Measurements from ENCODE around the gene LANCL3.
"Not testable (repeated sequence)": the region's sequence is repeated elsewhere in the genome, so short reads cannot be mapped to it uniquely, and the experiment has no call there.

The LANCL3 gene

GRCh38 chrX:37571426-37572107 lies at the start of gene LANCL3:
Gene LANCL3, plus strand, starts transcription at chrX:37571661. Its CDS starts 210 bp downstream, at chrX:37571871.
- DNase-seq (ENCODE audit: low read depth): not testable (repeated sequence)

DNA sequence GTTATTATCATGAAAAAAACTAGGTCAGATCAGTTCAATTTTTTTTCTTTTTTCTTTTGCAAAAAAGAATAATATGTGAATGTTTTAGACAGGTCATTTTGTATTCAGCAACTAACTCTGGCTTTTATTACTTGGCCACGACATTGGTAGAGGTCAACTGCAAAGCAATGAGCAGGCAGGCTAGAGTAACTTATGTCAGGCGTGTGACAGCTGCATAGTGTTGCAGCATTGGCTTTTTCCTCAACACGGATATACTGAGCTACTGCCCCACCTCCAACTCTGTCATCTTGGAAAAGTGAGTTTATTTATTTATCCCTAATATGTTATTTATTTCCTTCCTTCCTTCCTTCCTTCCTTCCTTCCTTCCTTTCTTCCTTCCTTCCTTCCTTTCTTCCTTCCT lies 47.8 kb upstream of the LANCL3 start:
- not testable (repeated sequence) for DNase-seq (ENCODE audit: low read depth)

DNA sequence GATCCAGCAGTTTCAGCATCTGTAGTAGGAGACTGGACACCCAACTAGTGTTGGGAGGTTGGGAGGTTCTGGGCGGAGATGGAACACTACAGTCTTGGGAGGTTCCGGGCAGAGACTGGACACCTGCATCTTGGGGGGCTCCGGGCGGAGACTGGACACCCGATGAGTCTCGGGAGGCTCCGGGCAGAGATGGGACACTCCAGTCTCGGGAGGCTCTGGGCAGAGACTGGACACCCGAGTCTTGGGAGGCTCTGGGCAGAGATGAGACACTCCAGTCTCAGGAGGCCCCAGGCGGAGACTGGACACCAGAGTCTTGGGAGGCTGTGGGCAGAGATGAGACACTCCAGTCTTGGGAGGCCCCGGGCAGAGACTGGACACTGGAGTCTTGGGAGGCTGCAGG lies 29.5 kb upstream of the LANCL3 start:
- DNase-seq (ENCODE audit: low read depth): no peak

- DNase-seq (ENCODE audit: low read depth): no peak
Measured at GRCh38 chrX:37542791-37543190, 28.7 kb upstream of the LANCL3 start.

- no peak for DNase-seq (ENCODE audit: low read depth)
Measured at GRCh38 chrX:37543324-37543723, 28.1 kb upstream of the LANCL3 start.

DNA sequence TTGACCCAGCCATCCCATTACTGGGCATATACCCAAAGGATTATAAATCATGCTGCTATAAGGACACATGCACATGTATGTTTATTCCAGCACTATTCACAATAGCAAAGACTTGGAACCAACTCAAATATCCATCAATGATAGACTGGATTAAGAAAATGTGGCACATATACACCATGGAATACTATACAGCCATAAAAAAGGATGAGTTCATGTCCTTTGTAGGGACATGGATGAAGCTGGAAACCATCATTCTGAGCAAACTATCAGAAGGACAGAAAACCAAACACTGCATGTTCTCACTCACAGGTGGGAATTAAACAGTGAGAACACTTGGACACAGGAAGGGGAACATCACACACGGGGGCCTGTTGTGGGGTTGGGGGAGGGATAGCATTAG lies 26.9 kb upstream of the LANCL3 start:
- DNase-seq (ENCODE audit: low read depth): not testable (repeated sequence)

DNA sequence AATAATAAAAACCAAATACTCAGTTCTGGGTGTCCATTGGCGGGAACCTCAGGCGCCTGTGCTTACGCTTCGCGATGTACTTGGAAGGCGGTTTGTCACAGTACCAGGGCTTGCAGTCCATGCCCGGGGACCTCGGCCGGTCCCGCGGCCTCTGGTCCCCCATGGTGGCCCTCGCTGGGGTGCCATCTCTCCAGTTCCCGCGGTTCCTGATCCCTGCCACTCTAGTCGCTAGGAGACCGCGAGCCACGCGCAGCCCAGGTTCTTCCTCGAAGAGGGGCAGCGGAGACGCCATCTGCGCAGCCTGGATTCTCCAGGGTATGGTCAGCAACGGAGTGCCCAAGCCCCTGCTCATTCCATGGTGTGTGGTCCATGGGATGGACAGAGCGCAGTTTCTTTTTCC lies 26.4 kb upstream of the LANCL3 start:
- DNase-seq (ENCODE audit: low read depth): no peak

- not testable (repeated sequence) for DNase-seq (ENCODE audit: low read depth)
Measured at GRCh38 chrX:37549619-37550018, 21.8 kb upstream of the LANCL3 start.

DNA sequence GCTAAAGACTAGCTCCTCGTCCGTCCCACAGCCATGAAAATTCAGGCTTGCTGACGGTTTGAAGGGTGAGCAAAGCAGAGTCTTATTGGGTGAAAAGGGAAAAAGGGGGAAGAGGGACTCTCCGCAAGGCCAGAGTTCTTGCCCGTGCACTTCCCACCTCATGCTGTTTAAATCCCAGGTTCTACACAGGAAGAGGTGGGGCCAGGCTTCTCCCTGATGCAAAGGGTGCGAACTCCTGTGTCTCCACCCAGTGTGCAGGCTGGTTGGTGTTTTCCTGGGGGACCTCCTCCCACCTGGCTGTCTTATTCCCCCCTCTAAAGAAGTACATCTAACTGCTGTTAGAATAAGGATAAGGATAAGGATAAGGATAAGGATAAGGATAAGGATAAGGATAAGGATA lies 18.0 kb upstream of the LANCL3 start:
- no peak for DNase-seq (ENCODE audit: low read depth)

GRCh38 chrX:37565254-37565653 lies 6.2 kb upstream of the LANCL3 start:
- not testable (repeated sequence) for DNase-seq (ENCODE audit: low read depth)

DNA sequence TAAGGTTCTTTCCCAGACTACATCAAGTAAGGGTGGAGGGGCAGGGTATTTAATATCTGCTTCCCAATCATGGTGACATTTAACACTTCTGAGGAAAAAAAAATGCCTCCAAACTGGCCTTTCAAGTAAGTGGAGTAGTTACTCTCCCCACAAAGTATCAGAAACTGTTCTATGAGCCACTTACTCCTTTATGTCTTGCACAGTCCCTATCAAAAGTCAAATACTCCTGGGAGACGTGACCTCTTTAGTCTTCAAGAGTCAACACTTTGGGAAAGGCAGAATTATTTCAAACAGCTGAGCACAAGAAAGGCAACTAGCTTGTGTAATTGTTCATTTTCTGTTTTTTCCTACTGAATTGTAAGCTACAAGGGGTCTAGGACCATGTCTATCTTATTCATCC lies 1.1 kb upstream of the LANCL3 start:
- not testable (repeated sequence) for DNase-seq (ENCODE audit: low read depth)

DNA sequence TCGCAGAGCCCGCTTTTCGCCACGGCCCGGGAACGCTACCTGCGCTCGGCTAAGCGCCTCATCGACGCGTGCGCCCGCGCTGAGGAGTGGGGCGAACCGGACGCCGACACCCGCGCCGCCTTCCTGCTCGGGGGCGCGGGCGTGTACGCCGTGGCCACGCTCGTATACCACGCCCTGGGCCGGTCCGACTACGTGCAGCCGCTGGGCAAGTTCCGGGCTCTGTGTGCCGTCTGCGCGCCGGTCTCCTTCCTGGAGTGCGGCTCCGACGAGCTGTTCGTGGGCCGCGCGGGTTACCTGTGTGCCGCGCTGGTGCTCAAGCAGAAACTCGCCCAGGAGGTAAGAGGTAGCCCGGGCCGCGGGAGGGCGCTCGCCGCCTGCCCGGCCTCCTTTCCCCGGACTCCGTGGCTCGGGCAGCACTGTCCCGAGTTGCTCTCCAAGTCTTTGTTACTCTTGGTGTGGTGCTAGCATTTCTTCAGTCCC lies 687 bp downstream of the LANCL3 start:
- DNase-seq (ENCODE audit: low read depth): not testable (repeated sequence)

DNA sequence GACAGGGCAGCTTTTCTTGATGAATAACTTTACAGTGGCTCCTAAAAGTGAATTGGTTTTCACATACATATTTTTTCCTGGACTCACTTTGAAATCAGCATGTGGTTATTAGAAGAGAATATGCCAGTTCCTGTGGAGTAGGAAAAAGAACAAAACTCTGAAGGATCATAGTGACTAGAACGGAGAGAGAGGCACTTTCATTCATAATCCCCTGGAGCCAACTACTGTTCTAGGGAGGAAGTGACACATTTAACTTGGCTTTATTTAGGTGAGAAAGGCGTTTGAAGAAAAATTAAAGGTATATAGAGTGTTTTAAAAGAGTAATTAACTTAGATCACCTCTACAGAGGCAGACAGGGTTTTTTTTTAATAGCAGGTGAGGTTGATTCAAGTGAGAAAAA lies 1.7 kb downstream of the LANCL3 start:
- not testable (repeated sequence) for DNase-seq (ENCODE audit: low read depth)

GRCh38 chrX:37578045-37578444 lies 6.6 kb downstream of the LANCL3 start:
- no peak for DNase-seq (ENCODE audit: low read depth)

- no peak for DNase-seq (ENCODE audit: low read depth)
Measured at GRCh38 chrX:37580080-37580479, 8.6 kb downstream of the LANCL3 start.

DNA sequence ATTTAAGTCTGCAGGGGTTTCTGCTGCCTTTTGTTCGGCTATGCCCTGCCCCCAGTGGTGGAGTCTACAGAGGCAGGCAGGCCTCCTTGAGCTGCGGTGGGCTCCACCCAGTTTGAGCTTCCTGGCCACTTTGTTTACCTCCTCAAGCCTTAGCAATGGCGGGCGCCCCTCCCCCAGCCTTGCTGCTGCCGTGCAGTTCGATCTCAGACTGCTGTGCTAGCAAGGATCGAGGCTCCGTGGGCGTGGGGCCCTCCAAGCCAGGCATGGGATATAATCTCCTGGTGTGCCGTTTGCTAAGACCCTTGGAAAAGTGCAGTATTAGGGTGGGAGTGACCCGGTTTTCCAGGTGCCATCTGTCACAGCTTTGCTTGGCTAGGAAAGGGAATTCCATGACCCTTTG lies 15.9 kb downstream of the LANCL3 start:
- not testable (repeated sequence) for DNase-seq (ENCODE audit: low read depth)

- DNase-seq (ENCODE audit: low read depth): no peak
Measured at GRCh38 chrX:37590047-37590446, 18.6 kb downstream of the LANCL3 start.

- DNase-seq (ENCODE audit: low read depth): no peak
Measured at GRCh38 chrX:37594755-37595382, 23.4 kb downstream of the LANCL3 start.

DNA sequence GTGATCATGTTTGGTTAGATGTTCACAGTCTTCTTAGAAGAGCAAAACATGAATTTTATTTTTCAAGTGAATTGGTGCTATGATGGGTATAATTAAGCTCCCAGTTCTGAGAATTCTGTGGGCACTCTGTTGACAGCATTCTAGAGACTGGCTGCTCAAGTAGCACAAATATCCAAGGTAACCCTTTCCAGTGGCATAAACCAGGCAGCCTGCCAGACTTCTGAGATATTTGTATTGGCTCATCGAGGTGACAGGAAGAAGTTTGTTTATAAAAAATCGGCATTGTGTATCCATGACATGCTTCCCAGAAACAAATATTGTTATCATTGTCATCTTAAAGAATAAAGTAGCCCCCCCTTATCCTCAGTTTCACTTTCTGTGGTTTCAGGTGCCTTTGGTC lies 28.3 kb downstream of the LANCL3 start:
- DNase-seq (ENCODE audit: low read depth): no peak

- DNase-seq (ENCODE audit: low read depth): no peak
Measured at GRCh38 chrX:37603938-37604409, 32.5 kb downstream of the LANCL3 start.

GRCh38 chrX:37607243-37607642 lies 35.8 kb downstream of the LANCL3 start:
- DNase-seq (ENCODE audit: low read depth): no peak

DNA sequence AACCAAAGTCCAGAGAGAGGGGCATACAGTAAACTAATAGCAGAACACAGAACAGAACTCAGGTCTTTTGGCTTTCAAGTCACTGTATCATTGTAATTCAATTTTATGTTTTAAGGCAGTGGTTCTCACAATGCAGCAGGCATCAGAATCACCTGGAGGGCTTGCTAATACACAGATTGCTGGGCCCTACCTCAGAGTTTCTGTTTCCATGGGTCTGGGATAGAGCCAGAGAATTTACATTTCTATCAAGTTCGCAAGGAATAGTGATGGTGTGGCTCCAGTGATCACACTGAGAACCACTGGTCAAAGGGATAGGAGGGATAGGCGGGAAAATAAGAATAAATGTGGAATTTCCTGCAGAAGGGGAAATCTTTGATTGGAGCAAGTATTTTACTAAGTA lies 36.7 kb downstream of the LANCL3 start:
- no peak for DNase-seq (ENCODE audit: low read depth)

GRCh38 chrX:37609727-37610126 lies 38.3 kb downstream of the LANCL3 start:
- no peak for DNase-seq (ENCODE audit: low read depth)

GRCh38 chrX:37613933-37614332 lies 42.5 kb downstream of the LANCL3 start:
- no peak for DNase-seq (ENCODE audit: low read depth)
